GM21528 (cell line): ENCODE measurements around the gene SLITRK4.

Source experiments
- ATAC-seq: cut with Tn5 transposase; IDR thresholded peaks from one replicate; pipeline ENCODE4 v1.9.1; 2021; ENCODE audit warnings: mild to moderate bottlenecking, moderate library complexity; ENCODE audit not compliant: unreplicated experiment, low FRiP score

SLITRK4 gene

GRCh38 chrX:143635915-143636314, at the start of gene SLITRK4:
Gene SLITRK4 (minus strand): TSS chrX:143636101. CDS start chrX:143631108, 4,993 bp downstream.
- no peak for ATAC-seq

GRCh38 chrX:143683486-143683885, 47.6 kb upstream of the SLITRK4 start:
- ATAC-seq: no peak

- no peak for ATAC-seq
Observed at GRCh38 chrX:143674926-143675325, 39.0 kb upstream of the SLITRK4 start.

- no peak for ATAC-seq
Observed at GRCh38 chrX:143669395-143669794, 33.5 kb upstream of the SLITRK4 start.

- no peak for ATAC-seq
Observed at GRCh38 chrX:143664302-143664701, 28.4 kb upstream of the SLITRK4 start.

GRCh38 chrX:143663755-143664154, 27.9 kb upstream of the SLITRK4 start:
- no peak for ATAC-seq

GRCh38 chrX:143661286-143661685, 25.4 kb upstream of the SLITRK4 start:
- no peak for ATAC-seq

GRCh38 chrX:143648705-143649104, 12.8 kb upstream of the SLITRK4 start:
- ATAC-seq: no peak

- ATAC-seq: no peak
Observed at GRCh38 chrX:143642426-143642825, 6.5 kb upstream of the SLITRK4 start.

GRCh38 chrX:143636831-143637230, 930 bp upstream of the SLITRK4 start:
- no peak for ATAC-seq

GRCh38 chrX:143634663-143635455, 1.0 kb downstream of the SLITRK4 start:
- no peak for ATAC-seq

- no peak for ATAC-seq
Observed at GRCh38 chrX:143634309-143634662, 1.6 kb downstream of the SLITRK4 start.

GRCh38 chrX:143633461-143634308, 2.2 kb downstream of the SLITRK4 start:
- ATAC-seq: no peak

GRCh38 chrX:143632625-143633410, 3.1 kb downstream of the SLITRK4 start:
- no peak for ATAC-seq

GRCh38 chrX:143623657-143624056, 12.2 kb downstream of the SLITRK4 start:
- ATAC-seq: no peak

- ATAC-seq: no peak
Observed at GRCh38 chrX:143621276-143621675, 14.6 kb downstream of the SLITRK4 start.

- no peak for ATAC-seq
Observed at GRCh38 chrX:143615851-143616250, 20.1 kb downstream of the SLITRK4 start.

GRCh38 chrX:143601809-143602208, 34.1 kb downstream of the SLITRK4 start:
- ATAC-seq: no peak

GRCh38 chrX:143581240-143581639, 54.7 kb downstream of the SLITRK4 start:
- no peak for ATAC-seq

GRCh38 chrX:143580266-143580665, 55.6 kb downstream of the SLITRK4 start:
- ATAC-seq: no peak
